GM18508 (cell line): ENCODE measurements around the gene GAL3ST2.

Source experiments
- ATAC-seq: cut with Tn5 transposase; IDR thresholded peaks from one replicate; pipeline ENCODE4 v1.9.1; 2021; ENCODE audit warnings: moderate number of reproducible peaks; ENCODE audit not compliant: insufficient read depth, unreplicated experiment

GAL3ST2 gene

GRCh38 chr2:241764275-241765241 is 12.1 kb upstream of the GAL3ST2 start:
- ATAC-seq, result no peak

- no peak for ATAC-seq
Measured at GRCh38 chr2:241767464-241768250, 9.0 kb upstream of the GAL3ST2 start.

GRCh38 chr2:241768251-241768711 is 8.3 kb upstream of the GAL3ST2 start:
- no peak for ATAC-seq

GRCh38 chr2:241768850-241769249 is 7.8 kb upstream of the GAL3ST2 start:
- no peak for ATAC-seq

- ATAC-seq, result no peak
Measured at GRCh38 chr2:241769819-241770184, 6.8 kb upstream of the GAL3ST2 start.

GRCh38 chr2:241770185-241770935 is 6.3 kb upstream of the GAL3ST2 start:
- no peak for ATAC-seq

- no peak for ATAC-seq
Measured at GRCh38 chr2:241770936-241771285, 5.7 kb upstream of the GAL3ST2 start.

- ATAC-seq, result no peak
Measured at GRCh38 chr2:241771286-241772062, 5.1 kb upstream of the GAL3ST2 start.

- ATAC-seq, result no peak
Measured at GRCh38 chr2:241772063-241772499, 4.5 kb upstream of the GAL3ST2 start.

- no peak for ATAC-seq
Measured at GRCh38 chr2:241773511-241774418, 2.9 kb upstream of the GAL3ST2 start.

- ATAC-seq, result no peak
Measured at GRCh38 chr2:241774419-241775222, 2.0 kb upstream of the GAL3ST2 start.

GRCh38 chr2:241775223-241776177 is 1.1 kb upstream of the GAL3ST2 start:
- no peak for ATAC-seq

GRCh38 chr2:241777170-241777685 is 606 bp downstream of the GAL3ST2 start:
- no peak for ATAC-seq

GRCh38 chr2:241777686-241778627 is 1.3 kb downstream of the GAL3ST2 start:
- ATAC-seq, result no peak

GRCh38 chr2:241780939-241781569 is 4.4 kb downstream of the GAL3ST2 start:
- ATAC-seq, result no peak
